ENCODE data around the gene MARCHF6.

Gene MARCHF6

DNA sequence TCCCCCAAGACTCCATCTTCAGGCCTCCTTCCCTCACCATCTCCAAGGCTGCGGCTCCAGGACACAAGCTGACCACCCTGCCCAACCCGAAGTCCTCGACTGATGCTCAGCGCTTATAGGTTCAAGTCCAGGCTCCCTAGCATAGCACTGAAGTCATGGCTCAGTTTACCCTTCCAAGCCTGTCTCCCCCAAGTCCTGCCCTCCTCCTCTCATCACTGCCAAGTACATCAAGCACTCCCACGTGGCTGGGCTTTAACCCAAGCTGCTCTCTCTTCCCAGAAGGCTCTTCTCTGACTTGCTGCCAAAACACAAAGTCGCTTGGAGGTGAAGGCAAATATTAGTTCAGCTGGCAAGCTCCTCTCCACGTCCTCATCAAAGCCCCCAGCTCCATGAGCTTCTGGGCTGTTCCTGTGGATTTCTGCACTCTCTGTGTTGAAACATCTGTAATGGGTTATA is 22.1 kb upstream of the MARCHF6 start:
- H3K27ac ChIP-seq (replicated peaks): no peak overlapping the region

DNA sequence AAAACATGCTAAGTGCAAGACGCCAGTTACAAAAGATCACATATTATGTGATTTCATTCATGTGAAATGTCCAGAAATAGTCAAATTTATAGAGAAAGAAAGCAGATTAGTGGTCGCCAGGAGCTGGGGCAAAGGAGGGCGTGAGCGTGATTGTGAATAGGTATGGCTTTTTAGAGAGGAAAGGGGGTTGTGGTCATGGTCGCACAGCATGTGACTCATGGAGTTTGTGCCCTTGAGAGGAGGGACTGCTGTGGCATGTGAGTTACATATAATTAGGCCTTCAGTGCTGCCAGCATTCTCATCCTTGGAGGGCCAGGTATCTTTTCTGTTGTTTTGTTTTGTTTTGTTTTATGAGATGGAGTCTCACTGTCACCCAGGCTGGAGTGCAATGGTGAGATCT is 21.2 kb upstream of the MARCHF6 start:
- no peak overlapping the region for H3K4me3 ChIP-seq (replicated peaks; ENCODE audit: insufficient read depth, low read length)
- TF ChIP-seq, protein P1, sequence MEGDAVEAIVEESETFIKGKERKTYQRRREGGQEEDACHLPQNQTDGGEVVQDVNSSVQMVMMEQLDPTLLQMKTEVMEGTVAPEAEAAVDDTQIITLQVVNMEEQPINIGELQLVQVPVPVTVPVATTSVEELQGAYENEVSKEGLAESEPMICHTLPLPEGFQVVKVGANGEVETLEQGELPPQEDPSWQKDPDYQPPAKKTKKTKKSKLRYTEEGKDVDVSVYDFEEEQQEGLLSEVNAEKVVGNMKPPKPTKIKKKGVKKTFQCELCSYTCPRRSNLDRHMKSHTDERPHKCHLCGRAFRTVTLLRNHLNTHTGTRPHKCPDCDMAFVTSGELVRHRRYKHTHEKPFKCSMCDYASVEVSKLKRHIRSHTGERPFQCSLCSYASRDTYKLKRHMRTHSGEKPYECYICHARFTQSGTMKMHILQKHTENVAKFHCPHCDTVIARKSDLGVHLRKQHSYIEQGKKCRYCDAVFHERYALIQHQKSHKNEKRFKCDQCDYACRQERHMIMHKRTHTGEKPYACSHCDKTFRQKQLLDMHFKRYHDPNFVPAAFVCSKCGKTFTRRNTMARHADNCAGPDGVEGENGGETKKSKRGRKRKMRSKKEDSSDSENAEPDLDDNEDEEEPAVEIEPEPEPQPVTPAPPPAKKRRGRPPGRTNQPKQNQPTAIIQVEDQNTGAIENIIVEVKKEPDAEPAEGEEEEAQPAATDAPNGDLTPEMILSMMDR (IDR thresholded peaks at IDR 0.05; ENCODE audit: insufficient read depth, low read length): no peak
- TF ChIP-seq, protein P2, sequence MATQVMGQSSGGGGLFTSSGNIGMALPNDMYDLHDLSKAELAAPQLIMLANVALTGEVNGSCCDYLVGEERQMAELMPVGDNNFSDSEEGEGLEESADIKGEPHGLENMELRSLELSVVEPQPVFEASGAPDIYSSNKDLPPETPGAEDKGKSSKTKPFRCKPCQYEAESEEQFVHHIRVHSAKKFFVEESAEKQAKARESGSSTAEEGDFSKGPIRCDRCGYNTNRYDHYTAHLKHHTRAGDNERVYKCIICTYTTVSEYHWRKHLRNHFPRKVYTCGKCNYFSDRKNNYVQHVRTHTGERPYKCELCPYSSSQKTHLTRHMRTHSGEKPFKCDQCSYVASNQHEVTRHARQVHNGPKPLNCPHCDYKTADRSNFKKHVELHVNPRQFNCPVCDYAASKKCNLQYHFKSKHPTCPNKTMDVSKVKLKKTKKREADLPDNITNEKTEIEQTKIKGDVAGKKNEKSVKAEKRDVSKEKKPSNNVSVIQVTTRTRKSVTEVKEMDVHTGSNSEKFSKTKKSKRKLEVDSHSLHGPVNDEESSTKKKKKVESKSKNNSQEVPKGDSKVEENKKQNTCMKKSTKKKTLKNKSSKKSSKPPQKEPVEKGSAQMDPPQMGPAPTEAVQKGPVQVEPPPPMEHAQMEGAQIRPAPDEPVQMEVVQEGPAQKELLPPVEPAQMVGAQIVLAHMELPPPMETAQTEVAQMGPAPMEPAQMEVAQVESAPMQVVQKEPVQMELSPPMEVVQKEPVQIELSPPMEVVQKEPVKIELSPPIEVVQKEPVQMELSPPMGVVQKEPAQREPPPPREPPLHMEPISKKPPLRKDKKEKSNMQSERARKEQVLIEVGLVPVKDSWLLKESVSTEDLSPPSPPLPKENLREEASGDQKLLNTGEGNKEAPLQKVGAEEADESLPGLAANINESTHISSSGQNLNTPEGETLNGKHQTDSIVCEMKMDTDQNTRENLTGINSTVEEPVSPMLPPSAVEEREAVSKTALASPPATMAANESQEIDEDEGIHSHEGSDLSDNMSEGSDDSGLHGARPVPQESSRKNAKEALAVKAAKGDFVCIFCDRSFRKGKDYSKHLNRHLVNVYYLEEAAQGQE (IDR thresholded peaks at IDR 0.05; ENCODE audit: insufficient replicate concordance, low read depth): no peak
- TF ChIP-seq POLR2AphosphoS5 (IDR thresholded peaks at IDR 0.05; ENCODE audit: low read depth) (no peak), GABPA (IDR thresholded peaks at IDR 0.05; ENCODE audit: low read depth) (no peak), SPI1 (IDR thresholded peaks at IDR 0.05; ENCODE audit: borderline replicate concordance, low read depth) (no peak)
- no peak for DNase-seq (ENCODE audit: low read depth in 1 of 2, low spot score in 1 of 2)
- no peak overlapping the region for H3K27ac ChIP-seq (replicated peaks)
- H3K27me3 ChIP-seq (ENCODE audit: insufficient read depth, poor library complexity, severe bottlenecking): peaks cover 7% of the 10 kb centered on the region

More for the DNA sequence above, 22.1 kb upstream of the MARCHF6 start:
- Histone ChIP-seq H3K27me3 (ENCODE audit: insufficient read depth, poor library complexity, severe bottlenecking) (peaks cover 7% of the 10 kb centered on the region), H3K4me3 (replicated peaks; ENCODE audit: insufficient read depth, low read length) (no peak overlapping the region)
- DNase-seq (ENCODE audit: low read depth in 1 of 2, low spot score in 1 of 2): no peak
- TF ChIP-seq GABPA (IDR thresholded peaks at IDR 0.05; ENCODE audit: low read depth) (no peak), SPI1 (IDR thresholded peaks at IDR 0.05; ENCODE audit: borderline replicate concordance, low read depth) (no peak), POLR2AphosphoS5 (IDR thresholded peaks at IDR 0.05; ENCODE audit: low read depth) (no peak)
- TF ChIP-seq, protein P1 (IDR thresholded peaks at IDR 0.05; ENCODE audit: insufficient read depth, low read length): no peak
- TF ChIP-seq, protein P2 (IDR thresholded peaks at IDR 0.05; ENCODE audit: insufficient replicate concordance, low read depth): no peak

DNA sequence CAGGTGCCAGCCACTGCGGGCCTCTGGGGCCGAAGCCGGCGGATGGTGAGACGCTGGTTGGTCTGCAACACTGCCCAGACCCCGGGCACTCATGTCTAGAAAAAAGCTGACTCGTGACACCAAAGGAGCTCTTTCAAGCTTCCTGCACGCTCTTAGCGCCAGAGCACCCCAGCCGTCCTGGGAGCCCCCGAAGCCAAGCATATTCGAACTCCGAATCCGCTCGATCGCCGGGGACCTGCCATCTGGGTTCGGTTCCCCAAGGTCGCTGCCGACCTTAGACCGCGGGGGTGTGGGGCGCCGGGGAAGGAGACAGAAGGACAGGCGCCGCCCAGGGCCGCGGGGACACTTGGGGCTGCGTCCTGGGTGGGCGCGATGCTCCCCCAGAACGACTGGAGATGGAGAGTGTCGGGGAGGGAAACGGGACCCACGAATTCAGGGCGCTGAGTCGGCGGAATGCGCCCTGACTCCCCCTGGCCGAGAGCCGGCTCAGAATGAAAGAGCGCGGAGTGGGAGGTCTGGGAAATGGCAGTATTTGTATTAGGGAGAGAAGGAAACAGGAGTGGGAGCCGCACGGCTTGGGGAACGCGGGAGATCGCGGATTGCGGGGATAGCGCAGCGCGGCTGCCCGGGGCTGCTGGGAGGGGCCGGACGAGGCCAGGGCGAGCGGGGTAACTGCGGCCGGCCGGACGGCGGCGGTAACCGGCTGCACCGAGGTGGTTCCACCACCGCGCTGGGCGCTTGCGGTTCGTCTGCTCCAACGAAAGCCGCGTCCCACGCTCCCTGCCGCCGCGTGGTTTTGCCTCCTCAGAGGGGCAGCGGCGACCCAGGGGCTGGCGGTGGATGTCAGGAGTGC is 20.1 kb upstream of the MARCHF6 start:
- DNase-seq (ENCODE audit: low read depth in 1 of 2, low spot score in 1 of 2): peak in 1 of 2 experiments; percentile 36
- Histone ChIP-seq H3K27me3 (ENCODE audit: insufficient read depth, poor library complexity, severe bottlenecking) (peaks cover 7% of the 10 kb centered on the region), H3K4me3 (replicated peaks; ENCODE audit: insufficient read depth, low read length) (peak overlapping the region; percentile 38), H3K27ac (replicated peaks) (no peak overlapping the region)
- TF ChIP-seq, protein P2 (IDR thresholded peaks at IDR 0.05; ENCODE audit: insufficient replicate concordance, low read depth): no peak
- no peak for TF ChIP-seq POLR2AphosphoS5 (IDR thresholded peaks at IDR 0.05; ENCODE audit: low read depth)
- no peak for TF ChIP-seq SPI1 (IDR thresholded peaks at IDR 0.05; ENCODE audit: borderline replicate concordance, low read depth)
- TF ChIP-seq, protein P1 (IDR thresholded peaks at IDR 0.05; ENCODE audit: insufficient read depth, low read length): peak; percentile 3
- TF ChIP-seq GABPA (IDR thresholded peaks at IDR 0.05; ENCODE audit: low read depth): no peak
